Neural progenitor cell (in vitro differentiated cells): ENCODE measurements around the gene ARPP21.

Experiments
- EZH2phosphoT487 ChIP-seq: fragments of 200-600 bp; sonication (generic); IDR thresholded peaks from 2 replicates; pipeline ENCODE4 v1.6.1; 2017; ENCODE audit warnings: antibody characterized with exemption
- TF ChIP-seq, protein P1 (sequence below): fragments of 200-600 bp; sonication (generic); IDR thresholded peaks from 2 replicates; pipeline ENCODE4 v1.5.1; 2017; ENCODE audit warnings: antibody characterized with exemption, mild to moderate bottlenecking

DNA sequence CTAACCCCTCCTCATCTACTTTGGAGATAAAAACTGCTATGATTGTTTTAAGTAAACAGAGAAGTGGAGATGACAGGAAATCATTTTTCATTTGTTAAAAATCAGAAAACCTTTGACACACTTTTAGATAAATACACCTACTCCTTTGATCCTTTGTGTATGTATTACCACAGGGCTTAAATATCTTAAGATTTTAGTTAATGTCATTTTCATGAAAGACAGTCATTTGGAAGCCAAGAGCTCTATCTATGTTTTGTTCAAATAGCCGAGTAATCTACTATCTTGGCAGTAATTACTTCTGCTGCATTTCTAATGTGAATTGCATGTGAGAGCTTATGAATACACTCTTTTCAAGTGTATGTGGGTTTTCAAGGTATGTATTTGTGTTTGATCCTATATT, 2.0 kb downstream of the ARPP21 start:
- TF ChIP-seq, protein P1, sequence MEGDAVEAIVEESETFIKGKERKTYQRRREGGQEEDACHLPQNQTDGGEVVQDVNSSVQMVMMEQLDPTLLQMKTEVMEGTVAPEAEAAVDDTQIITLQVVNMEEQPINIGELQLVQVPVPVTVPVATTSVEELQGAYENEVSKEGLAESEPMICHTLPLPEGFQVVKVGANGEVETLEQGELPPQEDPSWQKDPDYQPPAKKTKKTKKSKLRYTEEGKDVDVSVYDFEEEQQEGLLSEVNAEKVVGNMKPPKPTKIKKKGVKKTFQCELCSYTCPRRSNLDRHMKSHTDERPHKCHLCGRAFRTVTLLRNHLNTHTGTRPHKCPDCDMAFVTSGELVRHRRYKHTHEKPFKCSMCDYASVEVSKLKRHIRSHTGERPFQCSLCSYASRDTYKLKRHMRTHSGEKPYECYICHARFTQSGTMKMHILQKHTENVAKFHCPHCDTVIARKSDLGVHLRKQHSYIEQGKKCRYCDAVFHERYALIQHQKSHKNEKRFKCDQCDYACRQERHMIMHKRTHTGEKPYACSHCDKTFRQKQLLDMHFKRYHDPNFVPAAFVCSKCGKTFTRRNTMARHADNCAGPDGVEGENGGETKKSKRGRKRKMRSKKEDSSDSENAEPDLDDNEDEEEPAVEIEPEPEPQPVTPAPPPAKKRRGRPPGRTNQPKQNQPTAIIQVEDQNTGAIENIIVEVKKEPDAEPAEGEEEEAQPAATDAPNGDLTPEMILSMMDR = no peak
- no peak for TF ChIP-seq EZH2phosphoT487
